ENCODE results near the gene NAT10. TPM values are rescaled to one million over a fixed set of nuclear protein-coding genes. Genes with fewer than 3 reads are reported as not detected.

The NAT10 gene
- total RNA-seq, 1 experiment from 2014 or later: 103 TPM

- Histone ChIP-seq H3K23ac (ENCODE audit: insufficient read length, low read depth, low read length) (no peak overlapping the region), H2BK12ac (ENCODE audit: insufficient read length, low read depth, low read length) (no peak overlapping the region), H2BK15ac (ENCODE audit: low read depth, low read length) (no peak overlapping the region), H2BK5ac (ENCODE audit: insufficient read length, low read length) (no peak overlapping the region), H3K9me3 (ENCODE audit: control insufficient read depth, low read depth, low read length) (no peaks in the 10 kb centered on the region), H2BK120ac (ENCODE audit: low read depth, low read length, poor library complexity, severe bottlenecking) (no peak overlapping the region), H2BK20ac (ENCODE audit: low read depth, low read length, poor library complexity, severe bottlenecking) (no peak overlapping the region), H3K79me1 (ENCODE audit: insufficient read depth, low read depth, low read length, poor library complexity, severe bottlenecking) (no peaks in the 10 kb centered on the region), H4K20me1 (ENCODE audit: control insufficient read depth, insufficient read depth, insufficient read length) (no peaks in the 10 kb centered on the region), H3K9ac (ENCODE audit: extremely low read depth, insufficient read length, low read length) (no peak overlapping the region), H3K79me2 (ENCODE audit: insufficient read depth, low read length) (no peaks in the 10 kb centered on the region), H4K5ac (ENCODE audit: insufficient read length, low read depth, low read length) (no peak overlapping the region), H3K4me2 (ENCODE audit: insufficient read depth, insufficient read length, low read length) (peak overlapping the region; percentile 9), H2AFZ (ENCODE audit: low read length) (no peak overlapping the region), H3K27me3 (ENCODE audit: insufficient read depth, low read length) (no peaks in the 10 kb centered on the region), H4K8ac (replicated peaks; ENCODE audit: insufficient read length, low read depth, low read length) (no peak overlapping the region), H2AK5ac (ENCODE audit: insufficient read length, low read length) (no peak overlapping the region), H3K56ac (ENCODE audit: insufficient read length, low read depth, low read length) (no peak overlapping the region), H3K27ac (ENCODE audit: insufficient read length, low read depth, low read length) (no peak overlapping the region), H3K4ac (ENCODE audit: low read depth, low read length) (no peak overlapping the region), H3K23me2 (ENCODE audit: insufficient read length, low read depth, low read length, poor library complexity, severe bottlenecking) (peaks cover 2% of the 10 kb centered on the region), H3K4me1 (ENCODE audit: insufficient read depth, low read length) (peaks cover 13% of the 10 kb centered on the region; the same call in 1 of the 2 replicates), H3T11ph (ENCODE audit: low read length) (no peak overlapping the region), H4K91ac (ENCODE audit: insufficient read length, low read depth, low read length) (no peak overlapping the region), H3K18ac (ENCODE audit: insufficient read length, low read depth, low read length) (no peak overlapping the region), H3K14ac (ENCODE audit: insufficient read depth, low read length) (no peak overlapping the region)
- no peak overlapping the region for H3K4me3 Mint-ChIP-seq
- H3K27me3 Mint-ChIP-seq (ENCODE audit: low read depth): no peaks in the 10 kb centered on the region; the same call in 1 of the 2 replicates
- no peak for TF ChIP-seq CTCF (conservative IDR thresholded peaks at IDR 0.05)
- H3K4me1 Mint-ChIP-seq: peaks cover 58 to 61% of the 10 kb centered on the region in 2 experiments
- no CpG with 5 or more reads among the region's 5 CpGs for WGBS (ENCODE audit: extremely low coverage, insufficient read length, low lambda C conversion rate)
- H3K36me3 Mint-ChIP-seq (ENCODE audit: insufficient read depth in 1 of 3, low read depth in 3 of 3): no peaks in the 10 kb centered on the region
- no peaks in the 10 kb centered on the region for H3K9me3 Mint-ChIP-seq
- H3K27ac Mint-ChIP-seq: peak overlapping the region in 2 of 3 experiments; percentile 25 to 66; a peak in 3 of 7 replicates
- DNase-seq: no peak
Measured at GRCh38 chr11:34188181-34188580, 82.8 kb downstream of the NAT10 start.

All from H9 (cell line).